Left ventricle myocardium inferior (tissue), 1 donor: ENCODE measurements around the gene NR1I3. TPM values are rescaled to one million over a fixed set of nuclear protein-coding genes. Genes with fewer than 3 reads are reported as not detected.

ENCODE experiments used
- DNase-seq: peaks from one replicate; pipeline ENCODE4 v3.0.0-alpha.2; 2020
- H3K27ac ChIP-seq: fragments of 200-600 bp; replicated peaks from 2 replicates; pipeline ENCODE4 v1.8.0; 2021
- H3K27me3 ChIP-seq: fragments of 200-600 bp; 2 replicates; pipeline ENCODE4 v1.8.0; 2021; ENCODE audit warnings: low read depth
- H3K36me3 ChIP-seq: fragments of 200-600 bp; 2 replicates; pipeline ENCODE4 v1.8.0; 2021
- H3K4me1 ChIP-seq: fragments of 200-600 bp; 2 replicates; pipeline ENCODE4 v1.8.0; 2021
- H3K4me3 ChIP-seq: fragments of 200-600 bp; 2 replicates; pipeline ENCODE4 v1.8.0; 2021; ENCODE audit warnings: mild to moderate bottlenecking, moderate library complexity
- H3K9me3 ChIP-seq: fragments of 200-600 bp; replicated peaks from 2 replicates; pipeline ENCODE4 v1.8.0; 2021
- intact Hi-C: fragments of 100-400 bp; cut with micrococcal nuclease; formaldehyde crosslinking; loops from one replicate; pipeline ENCODE4 v1.11.0; 2022
- total RNA-seq: library from RNA; stranded (reverse); fragmentation: NEBNext Ultra II Directional; extraction: Animal tissue kit (Norgen Biotek cat#: 25700); gene quantifications from one replicate; pipeline ENCODE4 v1.2.1, GENCODE V29; 2021
- TF ChIP-seq, protein P1 (sequence below): fragments of 200-600 bp; IDR thresholded peaks from 2 replicates; pipeline ENCODE4 v1.8.0; 2021; ENCODE audit warnings: antibody characterized with exemption, mild to moderate bottlenecking, borderline replicate concordance
- donor health status: DM: no; HTN: yes; CAD: no; lungs with severe emphysema.

NR1I3 gene
- total RNA-seq, 1 donor from 2014 or later, result not detected

DNA sequence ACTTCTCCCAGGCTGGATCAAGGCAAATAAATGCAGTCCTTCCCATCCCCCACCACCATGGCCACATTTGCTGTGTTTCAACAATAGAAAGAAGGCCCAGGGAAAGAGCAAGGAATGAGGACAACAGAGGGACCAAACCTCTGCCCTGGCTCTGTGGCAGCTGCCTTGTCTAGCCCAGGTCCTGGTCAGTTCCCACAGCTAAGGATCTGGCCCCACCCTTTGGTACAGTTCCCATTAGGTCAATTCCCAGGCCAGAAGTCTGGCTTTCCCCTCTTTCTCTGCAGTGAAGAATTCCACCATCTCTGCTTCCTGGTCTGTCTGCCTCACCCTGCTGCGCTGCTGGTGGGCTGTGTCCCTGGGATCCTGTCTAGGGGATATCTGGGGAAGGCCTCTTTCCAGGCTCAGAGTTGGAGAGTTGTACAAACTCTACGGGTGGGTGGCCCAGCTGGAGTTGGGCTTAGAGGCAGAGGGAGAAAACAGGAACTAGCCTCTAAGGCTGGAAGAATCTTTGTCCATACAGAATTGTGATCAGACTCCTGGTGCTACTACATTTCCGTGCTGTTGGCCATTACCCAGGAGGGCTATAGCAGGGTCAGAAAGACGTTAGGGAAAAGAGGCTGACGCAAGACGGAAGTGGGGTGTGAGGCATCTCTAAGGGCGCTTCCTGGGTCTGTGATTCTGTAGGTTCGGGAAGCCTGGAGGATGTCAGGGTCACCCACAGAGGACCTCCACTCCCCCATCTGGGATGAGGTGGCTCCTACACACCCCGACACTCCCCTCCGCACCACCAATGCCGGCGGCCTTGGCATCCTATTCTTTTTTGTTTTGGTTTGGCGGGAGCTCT is 36.8 kb downstream of the NR1I3 start:
- DNase-seq, result peak; percentile 56
- H3K36me3 ChIP-seq, result peaks cover 30% of the 10 kb centered on the region
- peak overlapping the region; percentile 86 for H3K4me3 ChIP-seq
- H3K27me3 ChIP-seq, result no peaks in the 10 kb centered on the region
- H3K27ac ChIP-seq, result peak overlapping the region; percentile 99
- TF ChIP-seq, protein P1, sequence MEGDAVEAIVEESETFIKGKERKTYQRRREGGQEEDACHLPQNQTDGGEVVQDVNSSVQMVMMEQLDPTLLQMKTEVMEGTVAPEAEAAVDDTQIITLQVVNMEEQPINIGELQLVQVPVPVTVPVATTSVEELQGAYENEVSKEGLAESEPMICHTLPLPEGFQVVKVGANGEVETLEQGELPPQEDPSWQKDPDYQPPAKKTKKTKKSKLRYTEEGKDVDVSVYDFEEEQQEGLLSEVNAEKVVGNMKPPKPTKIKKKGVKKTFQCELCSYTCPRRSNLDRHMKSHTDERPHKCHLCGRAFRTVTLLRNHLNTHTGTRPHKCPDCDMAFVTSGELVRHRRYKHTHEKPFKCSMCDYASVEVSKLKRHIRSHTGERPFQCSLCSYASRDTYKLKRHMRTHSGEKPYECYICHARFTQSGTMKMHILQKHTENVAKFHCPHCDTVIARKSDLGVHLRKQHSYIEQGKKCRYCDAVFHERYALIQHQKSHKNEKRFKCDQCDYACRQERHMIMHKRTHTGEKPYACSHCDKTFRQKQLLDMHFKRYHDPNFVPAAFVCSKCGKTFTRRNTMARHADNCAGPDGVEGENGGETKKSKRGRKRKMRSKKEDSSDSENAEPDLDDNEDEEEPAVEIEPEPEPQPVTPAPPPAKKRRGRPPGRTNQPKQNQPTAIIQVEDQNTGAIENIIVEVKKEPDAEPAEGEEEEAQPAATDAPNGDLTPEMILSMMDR, result no peak
- intact Hi-C loops, result no loop called here
- H3K9me3 ChIP-seq, result no peaks in the 10 kb centered on the region
- peaks cover 96% of the 10 kb centered on the region for H3K4me1 ChIP-seq

DNA sequence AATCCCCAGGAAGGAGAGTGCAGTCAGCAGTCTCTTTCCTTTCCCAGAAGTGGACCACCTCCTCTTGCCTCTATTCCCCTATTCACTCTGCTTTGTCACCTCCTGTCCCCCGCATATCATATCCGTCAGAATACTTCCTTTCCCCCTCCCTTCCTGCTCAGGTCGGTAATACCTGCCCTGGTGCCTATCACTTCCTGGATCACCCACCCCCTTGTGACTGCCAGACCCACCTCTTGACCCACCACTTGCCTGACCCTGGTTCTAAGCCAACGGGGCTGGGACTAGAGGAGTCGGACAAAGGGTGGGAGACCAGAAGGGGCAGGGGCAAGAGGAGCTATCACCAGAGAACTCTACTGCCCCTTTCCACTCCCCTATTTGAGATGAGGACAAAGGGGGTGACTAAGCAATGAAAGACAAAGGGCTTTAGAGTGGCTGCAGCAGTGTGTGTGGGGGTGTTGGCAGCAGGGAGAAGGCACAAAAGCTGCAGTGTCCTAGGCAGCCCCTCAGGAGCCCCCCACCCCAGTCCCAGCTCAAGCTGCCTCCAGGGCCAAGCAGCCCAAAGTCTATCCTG is 37.5 kb downstream of the NR1I3 start:
- intact Hi-C loops, result no loop called here
- Histone ChIP-seq H3K27me3 (no peaks in the 10 kb centered on the region), H3K4me1 (peaks cover 96% of the 10 kb centered on the region), H3K36me3 (peaks cover 26% of the 10 kb centered on the region), H3K27ac (peak overlapping the region; percentile 99), H3K9me3 (no peaks in the 10 kb centered on the region), H3K4me3 (peak overlapping the region; percentile 86)
- DNase-seq, result no peak
- TF ChIP-seq, protein P1, result no peak

- no peaks in the 10 kb centered on the region for H3K9me3 ChIP-seq
- H3K27ac ChIP-seq, result peak overlapping the region; percentile 99
- TF ChIP-seq, protein P1, result no peak
- H3K4me1 ChIP-seq, result peaks cover 96% of the 10 kb centered on the region
- intact Hi-C loops, result no loop called here
- DNase-seq, result no peak
- no peaks in the 10 kb centered on the region for H3K27me3 ChIP-seq
- peak overlapping the region; percentile 67 for H3K4me3 ChIP-seq
- peaks cover 22% of the 10 kb centered on the region for H3K36me3 ChIP-seq
Observed at GRCh38 chr1:161199506-161200139, 38.4 kb downstream of the NR1I3 start.

DNA sequence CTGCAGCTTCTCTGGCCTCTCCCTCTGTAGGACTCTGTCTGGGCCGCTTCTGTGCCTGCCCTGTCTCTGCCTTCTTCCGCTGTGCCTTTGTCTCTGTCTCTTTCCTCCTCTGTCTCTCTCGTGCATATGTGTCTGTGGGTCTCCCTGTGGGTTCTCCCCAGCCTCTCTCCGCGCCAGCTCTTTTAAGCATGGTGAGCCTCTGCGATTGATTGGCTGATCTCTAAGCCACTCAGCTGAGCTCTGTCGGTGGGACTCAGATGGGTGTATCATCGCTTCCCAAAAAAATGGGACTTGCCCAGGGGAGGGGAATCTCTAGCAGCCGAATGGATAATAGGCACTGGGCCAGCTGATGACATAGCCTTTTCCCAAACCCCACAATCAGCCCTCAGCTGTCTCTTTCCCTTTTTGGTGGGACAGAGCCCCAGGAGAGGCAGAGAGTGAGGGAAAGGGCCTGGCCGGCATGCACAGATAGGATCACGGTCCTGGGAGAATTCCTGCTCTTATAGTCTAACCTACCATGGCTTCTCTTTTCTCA is 39.0 kb downstream of the NR1I3 start, which contains the start of gene ADAMTS4:
ADAMTS4 (minus strand) TSS at position 158 of the 535 bp plus-strand sequence. CDS start 427 bp downstream, outside the sequence.
- TF ChIP-seq, protein P1, result no peak
- H3K27ac ChIP-seq, result peak within 1 kb of the TSS; percentile 99

DNA sequence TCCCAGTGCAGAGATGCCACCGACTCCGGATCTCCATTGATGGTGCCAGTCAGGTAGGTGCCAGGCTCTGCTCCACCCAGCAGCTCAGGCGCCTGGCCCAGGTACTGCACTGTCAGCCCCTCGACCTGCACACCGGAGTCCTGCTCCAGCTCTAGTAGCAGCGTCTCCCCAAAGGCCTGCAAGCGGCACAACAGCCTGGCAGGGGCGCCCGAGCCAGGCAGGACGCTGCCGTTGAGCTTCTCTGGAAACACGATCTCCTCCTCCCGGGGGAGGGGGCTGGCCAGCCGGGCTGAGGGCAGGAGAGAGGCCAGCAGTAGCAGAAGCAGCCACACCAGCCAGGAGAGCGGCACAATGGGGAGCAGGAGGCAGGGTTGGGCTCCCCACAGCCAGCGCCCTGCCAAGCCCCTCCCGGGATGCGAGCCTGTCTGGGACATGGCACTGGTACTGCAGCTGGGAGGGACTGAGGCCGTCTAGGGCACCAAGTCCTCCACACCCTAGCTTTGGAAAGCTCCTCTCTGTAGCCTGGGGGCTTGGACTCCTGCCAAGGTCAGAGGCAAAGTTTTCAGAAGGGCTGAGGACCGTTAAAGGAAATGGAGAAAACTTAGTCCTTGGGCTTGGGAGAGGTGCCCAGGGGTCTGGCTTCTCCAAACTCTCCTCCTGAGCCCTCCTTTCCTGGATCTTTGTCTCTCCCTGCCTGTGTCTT is 39.7 kb downstream of the NR1I3 start:
- Histone ChIP-seq H3K36me3 (peaks cover 14% of the 10 kb centered on the region), H3K4me3 (peak overlapping the region; percentile 67), H3K9me3 (no peaks in the 10 kb centered on the region), H3K27me3 (no peaks in the 10 kb centered on the region), H3K27ac (peak overlapping the region; percentile 99), H3K4me1 (peaks cover 96% of the 10 kb centered on the region)
- DNase-seq, result peak; percentile 34
- intact Hi-C loops, result no loop called here
- TF ChIP-seq, protein P1, result no peak

More for the DNA sequence above, 39.0 kb downstream of the NR1I3 start, which contains the start of gene ADAMTS4:
- DNase-seq, result peak; percentile 73
- H3K27me3 ChIP-seq, result no peaks in the 10 kb centered on the region
- intact Hi-C loops, result no loop called here
- H3K36me3 ChIP-seq, result peaks cover 17% of the 10 kb centered on the region
- H3K4me1 ChIP-seq, result peaks cover 96% of the 10 kb centered on the region
- H3K9me3 ChIP-seq, result no peaks in the 10 kb centered on the region
- H3K4me3 ChIP-seq, result peak within 1 kb of the TSS; percentile 67
